ENCODE measurements around the gene TSPAN18. TPM values are rescaled to one million over a fixed set of nuclear protein-coding genes. Genes with fewer than 3 reads are reported as not detected.

TSPAN18 gene
- total and polyA plus RNA-seq, 2 of the 4 experiments (the other 2 are of a cell fraction) = 0.36 to 1.1 TPM

GRCh38 chr11:44834846-44835245 is 108.1 kb downstream of the TSPAN18 start:
- no CpG with 5 or more reads among the region's 6 CpGs for WGBS, 2 experiments (ENCODE audit: extremely low coverage in 2 of 2, insufficient read length in 1 of 2)
- H3K9me1 ChIP-seq (ENCODE audit: insufficient read depth, low read length) = no peaks in the 10 kb centered on the region
- no peak overlapping the region for H3K27ac ChIP-seq (ENCODE audit: insufficient read depth, low read length)
- no peaks in the 10 kb centered on the region for H3K9me3 ChIP-seq (ENCODE audit: control insufficient read depth, insufficient read depth, low read length)
- in situ Hi-C loops (cut with MboI; ENCODE audit: low sequenced_read_pairs) (no loop called here), dilution Hi-C loops (cut with HindIII; ENCODE audit: low sequenced_read_pairs, unreplicated experiment) (no loop called here), intact Hi-C loops (cut with micrococcal nuclease) (no loop called here)
- H3K18ac ChIP-seq (ENCODE audit: low read depth, low read length) = no peak overlapping the region
- H3K4me2 ChIP-seq (ENCODE audit: low read depth, low read length) = no peak overlapping the region
- no TSS peak for BruUV-seq (replicated peaks)
- H2BK120ac ChIP-seq (ENCODE audit: low read depth, low read length) = no peak overlapping the region
- H4K8ac ChIP-seq (ENCODE audit: low read depth in 2 of 2, low read length in 2 of 2) = no peak overlapping the region
- no peaks in the 10 kb centered on the region for H3K36me3 ChIP-seq (ENCODE audit: control insufficient read depth, insufficient read depth, low read length)
- H2BK15ac ChIP-seq (ENCODE audit: low read depth, low read length) = no peak overlapping the region; the same call in 2 of the 3 replicates
- H2BK20ac ChIP-seq (ENCODE audit: low read depth, low read length) = no peak overlapping the region
- ChIA-PET CTCF (no interaction called here), POLR2A (ENCODE audit: unreplicated experiment) (no interaction called here)
- no peak overlapping the region for H2BK5ac ChIP-seq (ENCODE audit: low read depth, low read length, poor library complexity, severe bottlenecking)
- H4K20me1 ChIP-seq (ENCODE audit: insufficient read depth, low read length) = no peaks in the 10 kb centered on the region
- H2AFZ ChIP-seq (replicated peaks; ENCODE audit: low read length, poor library complexity) = no peak overlapping the region
- no peak overlapping the region for H3K56ac ChIP-seq (ENCODE audit: extremely low read depth, insufficient read depth, low read length)
- H3K79me1 ChIP-seq (ENCODE audit: low read depth in 1 of 2, low read length in 2 of 2) = no peaks in the 10 kb centered on the region
- no peak overlapping the region for H3K9ac ChIP-seq (ENCODE audit: low read depth, low read length)
- no peak overlapping the region for H2AK9ac ChIP-seq (replicated peaks; ENCODE audit: low read depth, low read length, poor library complexity)
- H3K4me3 ChIP-seq (ENCODE audit: insufficient read depth, low read depth, low read length) = no peak overlapping the region
- H4K5ac ChIP-seq (ENCODE audit: low read depth, low read length) = no peak overlapping the region
- peaks cover 18% of the 10 kb centered on the region for H3K27me3 ChIP-seq (ENCODE audit: control insufficient read depth, insufficient read depth, low read length)
- no peak overlapping the region for H3K4ac ChIP-seq (ENCODE audit: low read depth, low read length)
- ATAC-seq (ENCODE audit: low read depth) (no peak), DNase-seq (no peak)
- H3K23ac ChIP-seq (ENCODE audit: low read depth, low read length) = no peak overlapping the region
- H3K4me1 ChIP-seq (ENCODE audit: control insufficient read depth, insufficient read depth, low read length) = peaks cover 4% of the 10 kb centered on the region
- TF ChIP-seq MAZ (IDR thresholded peaks at IDR 0.05; ENCODE audit: borderline replicate concordance, low read depth, low read length) (no peak), BHLHE40 (IDR thresholded peaks at IDR 0.05; ENCODE audit: low read depth, low read length) (no peak), CHD1 (IDR thresholded peaks at IDR 0.05; ENCODE audit: low read depth, low read length) (no peak), RAD21 (IDR thresholded peaks at IDR 0.05; ENCODE audit: low read length) (no peak), POLR2A (IDR thresholded peaks at IDR 0.05; ENCODE audit: low read depth, low read length) (no peak), MXI1 (IDR thresholded peaks at IDR 0.05; ENCODE audit: borderline replicate concordance, low read depth, low read length) (no peak)
- H3K14ac ChIP-seq (replicated peaks; ENCODE audit: low read depth, low read length) = no peak overlapping the region
- H2AK5ac ChIP-seq (ENCODE audit: low read depth, low read length) = no peak overlapping the region
- H4K91ac ChIP-seq (ENCODE audit: insufficient read depth, low read depth, low read length) = peak overlapping the region; percentile 28; the same call in 1 of the 2 replicates

All from IMR-90 (cell line).